GM12878 (cell line): ENCODE measurements around the gene OTUD4. TPM values are rescaled to one million over a fixed set of nuclear protein-coding genes. Genes with fewer than 3 reads are reported as not detected.
A peak's percentile ranks its signal among the peaks of the same experiment; 100 is the strongest.

Experiments used
- ATAC-seq: fragments of 200-7000 bp; cut with Tn5 transposase; 3 replicates; pipeline ENCODE4 v1.9.1; 2020; ENCODE audit warnings: mild to moderate bottlenecking, moderate library complexity
- BruUV-seq: library from RNA; stranded (reverse); fragments of 400-500 nt; replicated peaks from 2 replicates; lab custom pipeline; 2021; lab: Mats Ljungman, UMichigan
- CTCF ChIA-PET: fragments of 300-600 bp; sonication (Branson Sonifier 250); formaldehyde crosslinking; extraction: SDS; loops from one replicate; lab custom pipeline; 2021; ENCODE audit warnings: inconsistent platforms; lab: Yijun Ruan, JAX
- POLR2A ChIA-PET: fragments of 350-600 bp; formaldehyde crosslinking; extraction: SDS; loops from one replicate; lab custom pipeline; 2021; ENCODE audit warnings: inconsistent platforms; lab: Charles Lee
- RAD21 ChIA-PET: fragments of 300-600 bp; sonication (Branson Sonifier 250); formaldehyde crosslinking; loops from one replicate; lab custom pipeline; 2023; ENCODE audit warnings: antibody characterized with exemption; ENCODE audit not compliant: unreplicated experiment; lab: Charles Lee
- SMC1A ChIA-PET: fragments of 300-600 bp; sonication (Branson Sonifier 250); formaldehyde crosslinking; loops from one replicate; lab custom pipeline; 2023; ENCODE audit not compliant: unreplicated experiment, uncharacterized antibody; lab: Charles Lee
- DNase-seq: peaks from one replicate; pipeline ENCODE4 v3.0.0-alpha.2; 2011; ENCODE audit warnings: low read depth, low spot score
- FAIRE-seq: peaks from 3 replicates; lab custom pipeline; 2011; peaks lifted over from hg19 to GRCh38; lab: Jason Lieb, UNC
- H2AFZ ChIP-seq: 2 replicates; pipeline ENCODE4 v1.6.0; 2011; ENCODE audit warnings: low read depth, low read length, control low read depth; ENCODE audit not compliant: control insufficient read depth
- H3K27ac ChIP-seq: 2 replicates; pipeline ENCODE4 v1.5.1; 2011; ENCODE audit warnings: control low read depth; ENCODE audit not compliant: control insufficient read depth, insufficient read depth
- H3K27me3 ChIP-seq, 2 experiments: replicated peaks in 1 of 2; 2 replicates each; pipeline versions ENCODE4 v1.6.0 to v1.6.1; 2011; ENCODE audit warnings: low read length in 1 of 2; ENCODE audit not compliant: control insufficient read depth in 2 of 2, insufficient read depth in 2 of 2
- H3K36me3 ChIP-seq, 2 experiments: 2 replicates each; pipeline ENCODE4 v1.5.1; 2011; ENCODE audit warnings: low read length in 1 of 2; ENCODE audit not compliant: control insufficient read depth in 2 of 2, insufficient read depth in 2 of 2
- H3K4me1 ChIP-seq: 2 replicates; pipeline ENCODE4 v1.6.1; 2011; ENCODE audit warnings: mild to moderate bottlenecking, low read length, moderate library complexity, mixed read lengths; ENCODE audit not compliant: control insufficient read depth, insufficient read depth
- H3K4me2 ChIP-seq: 2 replicates; pipeline ENCODE4 v1.6.0; 2011; ENCODE audit warnings: control low read depth; ENCODE audit not compliant: control insufficient read depth, insufficient read depth
- H3K4me3 ChIP-seq: fragments of 200-600 bp; sonication (generic); 2 replicates; pipeline ENCODE4 v1.5.1; 2016
- H3K79me2 ChIP-seq: 2 replicates; pipeline ENCODE4 v1.6.0; 2011; ENCODE audit warnings: low read length; ENCODE audit not compliant: control insufficient read depth, insufficient read depth
- H3K9ac ChIP-seq: 2 replicates; pipeline ENCODE4 v1.8.0; 2011; ENCODE audit warnings: low read length, control low read depth, mixed read lengths; ENCODE audit not compliant: control insufficient read depth, insufficient read depth
- H3K9me3 ChIP-seq: replicated peaks from 3 replicates; pipeline ENCODE4 v1.5.1; 2011; ENCODE audit warnings: mild to moderate bottlenecking, low read length; ENCODE audit not compliant: control insufficient read depth, insufficient read depth
- H4K20me1 ChIP-seq: 2 replicates; pipeline ENCODE4 v1.6.0; 2011; ENCODE audit not compliant: control insufficient read depth, insufficient read depth
- EED ChIP-seq: sonication (generic); IDR thresholded peaks from 2 replicates; pipeline ENCODE4 v1.6.1; 2016; ENCODE audit warnings: antibody characterized with exemption, low read depth
- HCFC1 ChIP-seq: fragments of 150-350 bp; IDR thresholded peaks from 2 replicates; pipeline ENCODE4 v1.6.1; 2014; ENCODE audit warnings: low read length
- IKZF2 ChIP-seq, 2 experiments: fragments of 450-650 bp; IDR thresholded peaks; 2 replicates each; pipeline ENCODE4 v1.6.1; 2017; ENCODE audit warnings: mild to moderate bottlenecking in 2 of 2, moderate library complexity in 2 of 2
- POU2F2 ChIP-seq: IDR thresholded peaks from 3 replicates; pipeline ENCODE4 v1.6.1; 2011; ENCODE audit warnings: low read depth, mild to moderate bottlenecking, low read length, borderline replicate concordance
- TCF3 ChIP-seq: IDR thresholded peaks from 2 replicates; pipeline ENCODE4 v1.6.1; 2012; ENCODE audit warnings: low read depth, mild to moderate bottlenecking, low read length, borderline replicate concordance; ENCODE audit not compliant: insufficient read depth
- WGBS: methylation state at CpG from one replicate; pipeline ENCODE4 v1.1.6; 2016; ENCODE audit warnings: low lambda C conversion rate; ENCODE audit not compliant: insufficient replicate concordance, insufficient coverage; ENCODE audit errors: missing lambda C conversion rate; 5-methylcytosine and 5-hydroxymethylcytosine counted together
- in situ Hi-C: fragments of 300-500 bp; cut with MboI; formaldehyde crosslinking; loops from 9 replicates; pipeline ENCODE4 v1.14.3; 2018; ENCODE audit warnings: mixed read lengths
- intact Hi-C: fragments of 100-400 bp; cut with micrococcal nuclease; formaldehyde crosslinking; loops from one replicate; pipeline ENCODE4 v1.14.2; 2022; ENCODE audit not compliant: unreplicated experiment
- polyA plus RNA-seq, 11 experiments: library from polyadenylated mRNA; depleted of rRNA in 4 of 11; unstranded in 6 of 11; stranded (reverse) in 5 of 11; fragments of >200 nt; fragmentation: Nextera tagmentation in 4 of 11; fragmentation: Illumina TruSeq in 1 of 11; extraction: Ambion mirVana in 4 of 11; extraction: Trizol in 1 of 11; gene quantifications; 1 replicate in 1 of 11; 2 replicates in 10 of 11; pipeline versions ENCODE4 v1.2.1 to v1.2.3, GENCODE V29; 2011 to 2016; ENCODE audit warnings: inconsistent platforms in 2 of 11, missing spikeins in 2 of 11, low read depth in 1 of 11
- total RNA-seq, 4 experiments: library from RNA; depleted of rRNA in 3 of 4; stranded (reverse); fragments of >200 nt in 3 of 4; fragmentation: Illumina TruSeq in 1 of 4; extraction: Trizol in 1 of 4; gene quantifications; 2 replicates each; pipeline versions ENCODE4 v1.2.1 to v1.2.3, GENCODE V29; 2013 to 2021
- TF ChIP-seq, protein P1 (sequence below): fragments of 450-650 bp; IDR thresholded peaks from 2 replicates; pipeline ENCODE4 v1.6.1; 2018; ENCODE audit warnings: mild to moderate bottlenecking, low read depth, moderate library complexity; ENCODE audit not compliant: partially characterized antibody

The OTUD4 gene
- total and polyA plus RNA-seq, 10 of the 15 experiments (the other 5 are each of a cell fraction or from before 2014, with no cell fraction given): 2.2 to 26.3 (median 14.2) TPM

DNA sequence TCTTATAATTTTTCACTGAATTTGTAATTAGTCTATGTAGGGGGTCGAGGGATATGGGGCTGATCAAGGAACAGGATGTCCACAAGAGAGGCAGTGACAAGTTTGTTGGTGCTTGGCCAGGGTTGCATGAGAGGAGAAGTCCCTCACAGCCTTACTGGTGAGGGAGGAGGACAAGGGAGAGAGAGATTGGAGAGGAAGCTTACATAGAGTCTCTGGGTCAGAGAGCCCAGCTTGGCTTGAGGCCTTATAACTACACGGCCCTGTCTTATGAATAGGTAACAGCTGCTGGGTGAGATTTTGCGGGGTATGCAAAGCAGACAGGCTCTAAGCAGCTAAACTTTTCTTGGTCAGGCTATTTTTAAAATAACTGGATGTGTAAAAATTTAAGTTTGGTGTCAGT is 37.9 kb upstream of the OTUD4 start:
- POLR2A ChIA-PET: no interaction called here
- CTCF ChIA-PET: interaction anchor here (0.7 to 3.6 kb wide), 11 partner anchors 9 to 405 kb away, joined by 3 to 61 read pairs (median 12); no protein-coding TSS in a partner anchor
- RAD21 ChIA-PET: interaction anchor here (0.7 to 3.7 kb wide), 14 partner anchors 9 to 405 kb away, joined by 3 to 31 read pairs (median 4); no protein-coding TSS in a partner anchor
- no peaks in the 10 kb centered on the region for H3K79me2 ChIP-seq
- H3K4me1 ChIP-seq: peaks cover 3% of the 10 kb centered on the region; the same call in 1 of the 2 replicates
- WGBS: 20% methylated on average over 3 of the region's 3 CpGs
- H3K9ac ChIP-seq: no peak overlapping the region
- BruUV-seq: no TSS peak
- DNase-seq (peak; percentile 20), ATAC-seq (peak; percentile 90), FAIRE-seq (peak; percentile 31)
- intact Hi-C loops: no loop called here
- H3K36me3 ChIP-seq: no peaks in the 10 kb centered on the region
- SMC1A ChIA-PET: interaction anchor here (0.7 to 3.8 kb wide), 18 partner anchors 8 to 414 kb away, joined by 3 to 38 read pairs (median 4); no protein-coding TSS in a partner anchor
- H3K9me3 ChIP-seq: no peaks in the 10 kb centered on the region; the same call in 2 of the 3 replicates
- no peak overlapping the region for H3K27ac ChIP-seq
- H3K4me3 ChIP-seq: no peak overlapping the region
- in situ Hi-C loops: no loop called here
- peak overlapping the region; percentile 39; the same call in 1 of the 2 replicates for H3K4me2 ChIP-seq
- TF ChIP-seq TCF3 (no peak), POU2F2 (peak; percentile 69; the same call in 2 of the 3 replicates), EED (0 out of 2 replicates have a peak, but pooled peaks have one; percentile 19)
- H2AFZ ChIP-seq: peak overlapping the region; percentile 22
- no peaks in the 10 kb centered on the region for H4K20me1 ChIP-seq
- no peaks in the 10 kb centered on the region for H3K27me3 ChIP-seq

DNA sequence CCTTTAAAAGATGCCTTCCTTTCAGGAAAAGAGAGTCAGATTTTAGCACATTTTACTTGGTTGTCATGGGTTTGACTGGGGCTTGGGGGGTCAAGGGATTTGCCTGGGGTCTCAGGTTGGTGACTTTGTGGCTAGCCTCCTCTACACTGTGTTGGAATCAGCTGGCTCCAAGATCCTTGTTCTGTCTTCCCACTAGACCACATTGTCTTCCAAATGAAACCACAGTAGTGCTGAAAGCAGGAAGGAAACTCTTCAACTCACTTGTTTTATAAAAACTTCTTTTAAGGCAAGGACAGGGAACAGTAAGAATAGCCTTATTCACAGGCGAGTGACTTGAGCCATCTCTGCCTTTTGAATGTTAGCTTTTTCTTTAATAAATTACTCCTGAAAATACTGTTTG is 37.0 kb upstream of the OTUD4 start:
- Histone ChIP-seq H3K27me3 (no peaks in the 10 kb centered on the region), H3K4me2 (no peak overlapping the region), H3K4me3 (no peak overlapping the region), H3K9ac (no peak overlapping the region), H3K27ac (no peak overlapping the region), H3K36me3 (no peaks in the 10 kb centered on the region), H3K4me1 (peaks cover 3% of the 10 kb centered on the region; the same call in 1 of the 2 replicates), H3K79me2 (no peaks in the 10 kb centered on the region), H2AFZ (no peak overlapping the region), H4K20me1 (no peaks in the 10 kb centered on the region), H3K9me3 (no peaks in the 10 kb centered on the region; the same call in 2 of the 3 replicates)
- POLR2A ChIA-PET: interaction anchor here (1.0 kb wide), 1 partner anchor 400 kb away, joined by 4 read pairs; no protein-coding TSS in a partner anchor
- intact Hi-C loops (no loop called here), in situ Hi-C loops (no loop called here)
- no TSS peak for BruUV-seq
- TF ChIP-seq IKZF2 (IDR thresholded peaks at IDR 0.05) (no peak), HCFC1 (no peak)
- TF ChIP-seq, protein P1, sequence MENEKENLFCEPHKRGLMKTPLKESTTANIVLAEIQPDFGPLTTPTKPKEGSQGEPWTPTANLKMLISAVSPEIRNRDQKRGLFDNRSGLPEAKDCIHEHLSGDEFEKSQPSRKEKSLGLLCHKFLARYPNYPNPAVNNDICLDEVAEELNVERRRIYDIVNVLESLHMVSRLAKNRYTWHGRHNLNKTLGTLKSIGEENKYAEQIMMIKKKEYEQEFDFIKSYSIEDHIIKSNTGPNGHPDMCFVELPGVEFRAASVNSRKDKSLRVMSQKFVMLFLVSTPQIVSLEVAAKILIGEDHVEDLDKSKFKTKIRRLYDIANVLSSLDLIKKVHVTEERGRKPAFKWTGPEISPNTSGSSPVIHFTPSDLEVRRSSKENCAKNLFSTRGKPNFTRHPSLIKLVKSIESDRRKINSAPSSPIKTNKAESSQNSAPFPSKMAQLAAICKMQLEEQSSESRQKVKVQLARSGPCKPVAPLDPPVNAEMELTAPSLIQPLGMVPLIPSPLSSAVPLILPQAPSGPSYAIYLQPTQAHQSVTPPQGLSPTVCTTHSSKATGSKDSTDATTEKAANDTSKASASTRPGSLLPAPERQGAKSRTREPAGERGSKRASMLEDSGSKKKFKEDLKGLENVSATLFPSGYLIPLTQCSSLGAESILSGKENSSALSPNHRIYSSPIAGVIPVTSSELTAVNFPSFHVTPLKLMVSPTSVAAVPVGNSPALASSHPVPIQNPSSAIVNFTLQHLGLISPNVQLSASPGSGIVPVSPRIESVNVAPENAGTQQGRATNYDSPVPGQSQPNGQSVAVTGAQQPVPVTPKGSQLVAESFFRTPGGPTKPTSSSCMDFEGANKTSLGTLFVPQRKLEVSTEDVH: no peak
- CTCF ChIA-PET: interaction anchor here (0.7 to 3.6 kb wide), 16 partner anchors 10 to 627 kb away, joined by 3 to 61 read pairs (median 6); no protein-coding TSS in a partner anchor
- no peak for FAIRE-seq
- WGBS: 87% methylated on average over 1 of the region's 1 CpG
- SMC1A ChIA-PET: interaction anchor here (0.7 to 3.8 kb wide), 17 partner anchors 12 to 400 kb away, joined by 3 to 38 read pairs (median 4); no protein-coding TSS in a partner anchor
- RAD21 ChIA-PET: interaction anchor here (0.6 to 3.7 kb wide), 9 partner anchors 17 to 408 kb away, joined by 3 to 31 read pairs (median 4); no protein-coding TSS in a partner anchor
- no peak for DNase-seq
- no peak for ATAC-seq
